ENCODE data around the gene VEZT.

DNA sequence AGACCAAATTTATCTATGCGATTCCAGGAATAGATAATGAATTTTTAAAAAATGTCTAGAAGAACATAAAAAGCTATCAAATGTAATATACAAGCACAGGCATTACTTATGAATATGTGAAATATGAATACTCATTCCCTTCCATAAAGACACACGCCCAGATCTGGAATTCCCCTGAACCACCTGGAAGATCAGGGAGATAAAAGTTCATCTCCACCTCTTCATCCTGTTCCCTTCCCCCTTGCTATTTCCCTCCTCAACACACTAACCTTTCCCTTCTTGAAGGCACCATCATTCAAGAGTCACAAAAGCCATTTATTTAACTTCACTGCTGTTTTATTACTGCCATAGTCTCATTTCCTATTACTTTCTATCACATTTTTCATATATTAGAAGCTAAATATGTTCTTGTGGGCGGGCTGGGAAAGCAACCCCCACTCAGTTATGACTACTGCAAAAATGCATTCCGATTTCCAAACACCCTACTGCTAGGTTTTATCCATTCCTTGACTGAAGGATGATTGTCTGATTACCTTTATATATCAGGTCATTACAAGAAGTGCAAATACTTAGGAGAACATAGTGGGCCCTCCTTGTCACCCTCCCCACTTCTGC is 16.4 kb upstream of the VEZT start:
- TF ChIP-seq POLR2A (IDR thresholded peaks at IDR 0.05) (no peak), CTCF (IDR thresholded peaks at IDR 0.05) (no peak)
